Smooth muscle cell (in vitro differentiated cells): ENCODE measurements around the gene DHX36. TPM values are rescaled to one million over a fixed set of nuclear protein-coding genes. Genes with fewer than 3 reads are reported as not detected.

ENCODE experiments used
- DNase-seq: peaks from one replicate; lab custom pipeline; 2025; ENCODE audit not compliant: unreplicated experiment; lab: John Stamatoyannopoulos, UW
- H2AFZ ChIP-seq: fragments of 200-600 bp; sonication (generic); 2 replicates; pipeline ENCODE4 v1.6.0; 2016; ENCODE audit warnings: antibody characterized with exemption, low read depth, mild to moderate bottlenecking
- H3F3A ChIP-seq: fragments of 200-600 bp; sonication (generic); 2 replicates; pipeline ENCODE4 v1.6.0; 2017; ENCODE audit warnings: antibody characterized with exemption, low read depth
- H3K27ac ChIP-seq: fragments of 200-600 bp; sonication (generic); 2 replicates; pipeline ENCODE4 v1.5.1; 2016; ENCODE audit warnings: low read depth, mild to moderate bottlenecking
- H3K27me3 ChIP-seq: fragments of 200-600 bp; sonication (generic); 2 replicates; pipeline ENCODE4 v1.6.1; 2016; ENCODE audit warnings: low read depth, mild to moderate bottlenecking
- H3K36me3 ChIP-seq: fragments of 200-600 bp; sonication (generic); 2 replicates; pipeline ENCODE4 v1.5.1; 2016; ENCODE audit warnings: low read depth
- H3K4me1 ChIP-seq: fragments of 200-600 bp; sonication (generic); 2 replicates; pipeline ENCODE4 v1.5.1; 2016; ENCODE audit warnings: low read depth
- H3K4me2 ChIP-seq: fragments of 200-600 bp; sonication (generic); 2 replicates; pipeline ENCODE4 v1.6.0; 2016; ENCODE audit warnings: mild to moderate bottlenecking
- H3K4me3 ChIP-seq: fragments of 200-600 bp; sonication (generic); 2 replicates; pipeline ENCODE4 v1.5.1; 2016; ENCODE audit warnings: mild to moderate bottlenecking
- H3K79me2 ChIP-seq: fragments of 200-600 bp; sonication (generic); 2 replicates; pipeline ENCODE4 v1.6.0; 2016; ENCODE audit warnings: low read depth, mild to moderate bottlenecking
- H3K9ac ChIP-seq: fragments of 200-600 bp; sonication (generic); 2 replicates; pipeline ENCODE4 v1.6.0; 2016; ENCODE audit warnings: low read depth
- H3K9me3 ChIP-seq: fragments of 200-600 bp; sonication (generic); replicated peaks from 2 replicates; pipeline ENCODE4 v1.5.1; 2016; ENCODE audit warnings: low read depth
- H4K20me1 ChIP-seq: fragments of 200-600 bp; sonication (generic); 2 replicates; pipeline ENCODE4 v1.6.0; 2016; ENCODE audit warnings: low read depth
- CTCF ChIP-seq: fragments of 200-600 bp; sonication (generic); IDR thresholded peaks from 2 replicates; pipeline ENCODE4 v1.5.1; 2017; ENCODE audit warnings: borderline replicate concordance, mild to moderate bottlenecking, antibody characterized with exemption; ENCODE audit not compliant: insufficient read depth, poor library complexity, severe bottlenecking
- WGBS: methylation state at CpG from one replicate; pipeline ENCODE4 v1.1.7; 2016; ENCODE audit warnings: low lambda C conversion rate; 5-methylcytosine and 5-hydroxymethylcytosine counted together
- polyA plus RNA-seq: library from polyadenylated mRNA; unstranded; fragments of >200 nt; fragmentation: Nextera tagmentation; extraction: Ambion mirVana; gene quantifications from 2 replicates; pipeline ENCODE4 v1.2.1, GENCODE V29; 2016
- total RNA-seq: library from RNA; depleted of rRNA; stranded (reverse); fragments of >200 nt; gene quantifications from 2 replicates; pipeline ENCODE4 v1.2.3, GENCODE V29; 2014

Gene DHX36
- total and polyA plus RNA-seq, 2 experiments from 2014 or later: 18.2 to 42.6 TPM

GRCh38 chr3:154225536-154225935 lies 98.8 kb downstream of the DHX36 start:
- Histone ChIP-seq H2AFZ (no peak overlapping the region), H3K4me1 (peaks cover 6% of the 10 kb centered on the region), H3K4me2 (no peak overlapping the region), H3K27me3 (no peaks in the 10 kb centered on the region), H3K9me3 (no peaks in the 10 kb centered on the region), H3K9ac (no peak overlapping the region), H3K36me3 (no peaks in the 10 kb centered on the region), H3F3A (no peaks in the 10 kb centered on the region), H4K20me1 (no peaks in the 10 kb centered on the region), H3K4me3 (no peak overlapping the region), H3K79me2 (no peaks in the 10 kb centered on the region), H3K27ac (no peak overlapping the region)
- TF ChIP-seq CTCF: no peak
- WGBS: 59% methylated on average over 2 of the region's 2 CpGs
- no peak for DNase-seq

GRCh38 chr3:154224866-154225265 lies 99.4 kb downstream of the DHX36 start:
- Histone ChIP-seq H3K36me3 (no peaks in the 10 kb centered on the region), H3K4me2 (peak overlapping the region; percentile 3), H2AFZ (no peak overlapping the region), H3K4me1 (peaks cover 6% of the 10 kb centered on the region), H3K9me3 (no peaks in the 10 kb centered on the region), H4K20me1 (no peaks in the 10 kb centered on the region), H3K4me3 (no peak overlapping the region), H3K79me2 (no peaks in the 10 kb centered on the region), H3K9ac (no peak overlapping the region), H3K27ac (no peak overlapping the region), H3F3A (no peaks in the 10 kb centered on the region), H3K27me3 (no peaks in the 10 kb centered on the region)
- TF ChIP-seq CTCF: no peak
- no peak for DNase-seq

- H3K27ac ChIP-seq: no peak overlapping the region
- H3K9me3 ChIP-seq: no peaks in the 10 kb centered on the region
- no peaks in the 10 kb centered on the region for H3F3A ChIP-seq
- no peaks in the 10 kb centered on the region for H4K20me1 ChIP-seq
- peaks cover 6% of the 10 kb centered on the region for H3K4me1 ChIP-seq
- DNase-seq: no peak
- no peak overlapping the region for H3K9ac ChIP-seq
- no peaks in the 10 kb centered on the region for H3K79me2 ChIP-seq
- no peaks in the 10 kb centered on the region for H3K36me3 ChIP-seq
- no peaks in the 10 kb centered on the region for H3K27me3 ChIP-seq
- peak overlapping the region; percentile 3 for H3K4me2 ChIP-seq
- no peak overlapping the region for H2AFZ ChIP-seq
- TF ChIP-seq CTCF: no peak
- 67% methylated on average over 6 of the region's 6 CpGs for WGBS
- H3K4me3 ChIP-seq: no peak overlapping the region
These were observed 99.9 kb downstream of the DHX36 start for GRCh38 chr3:154224366-154224765.

- no peak for TF ChIP-seq CTCF
These were observed 100.8 kb downstream of the DHX36 start for GRCh38 chr3:154223519-154223918.

More at GRCh38 chr3:154223519-154223918, 100.8 kb downstream of the DHX36 start:
- Histone ChIP-seq H3K4me2 (no peak overlapping the region), H3K9ac (no peak overlapping the region), H3K79me2 (no peaks in the 10 kb centered on the region), H3K36me3 (no peaks in the 10 kb centered on the region), H3K27ac (no peak overlapping the region), H3K27me3 (no peaks in the 10 kb centered on the region), H3K9me3 (no peaks in the 10 kb centered on the region), H3K4me1 (peaks cover 6% of the 10 kb centered on the region), H4K20me1 (no peaks in the 10 kb centered on the region), H3F3A (no peaks in the 10 kb centered on the region), H3K4me3 (no peak overlapping the region), H2AFZ (no peak overlapping the region)
- DNase-seq: no peak
